Sigmoid colon (tissue), 7 donors: ENCODE results near the gene AP2A2. TPM values are rescaled to one million over a fixed set of nuclear protein-coding genes. Genes with fewer than 3 reads are reported as not detected.
A peak's percentile ranks its signal among the peaks of the same experiment; 100 is the strongest.

ENCODE experiments used
- DNase-seq: peaks from one replicate; pipeline ENCODE4 v3.0.0-alpha.2; 2019
- H3K27ac ChIP-seq, 4 donors: fragments of 200-600 bp; sonication (generic); one replicate each; pipeline ENCODE4 v1.5.1; 2016 to 2019; ENCODE audit warnings: mild to moderate bottlenecking in 1 of 4
- H3K27me3 ChIP-seq, 3 donors: fragments of 200-600 bp; sonication (generic); one replicate each; pipeline ENCODE4 v1.5.1; 2019; ENCODE audit warnings: mild to moderate bottlenecking in 1 of 3
- H3K36me3 ChIP-seq, 4 donors: fragments of 200-600 bp; sonication (generic); one replicate each; pipeline ENCODE4 v1.5.1; 2016 to 2019
- H3K4me1 ChIP-seq, 4 donors: fragments of 200-600 bp; sonication (generic); one replicate each; pipeline ENCODE4 v1.5.1; 2017 to 2019
- H3K4me3 ChIP-seq, 4 donors: fragments of 200-600 bp; sonication (generic); one replicate each; pipeline ENCODE4 v1.5.1; 2017 to 2019; ENCODE audit warnings: mild to moderate bottlenecking in 2 of 4, moderate library complexity in 1 of 4
- H3K9me3 ChIP-seq, 4 donors: fragments of 200-600 bp in 3 of 4; sonication (generic) in 3 of 4; one replicate each; pipeline versions ENCODE4 v1.5.1 to v1.6.1; 2013 to 2019
- CTCF ChIP-seq, 4 experiments: fragments of 450-650 bp in 3 of 4; fragments of 200-600 bp in 1 of 4; IDR thresholded peaks; one replicate each; pipeline ENCODE4 v1.5.1; 2016 to 2019; ENCODE audit warnings: antibody characterized with exemption in 4 of 4, mild to moderate bottlenecking in 3 of 4, moderate library complexity in 2 of 4
- EP300 ChIP-seq, 4 donors: sonication (generic); formaldehyde crosslinking; IDR thresholded peaks; one replicate each; pipeline ENCODE4 v1.6.1; 2017; ENCODE audit warnings: antibody characterized with exemption in 4 of 4
- POLR2A ChIP-seq, 2 donors: fragments of 450-650 bp; IDR thresholded peaks; one replicate each; pipeline ENCODE4 v1.6.1; 2016; ENCODE audit warnings: antibody characterized with exemption in 2 of 2, mild to moderate bottlenecking in 2 of 2, moderate library complexity in 2 of 2
- POLR2AphosphoS5 ChIP-seq, 4 donors: sonication (generic); formaldehyde crosslinking; IDR thresholded peaks; one replicate each; pipeline ENCODE4 v1.6.1; 2017; ENCODE audit warnings: antibody characterized with exemption in 4 of 4
- WGBS, 2 donors: extraction: QIAGEN DNeasy Blood & Tissue Kit; methylation state at CpG; one replicate each; pipeline ENCODE4 v1.1.7; 2013; 5-methylcytosine and 5-hydroxymethylcytosine counted together
- intact Hi-C: fragments of 100-400 bp; cut with DNase I; formaldehyde crosslinking; loops from one replicate; pipeline ENCODE4 v1.15.1; 2023
- polyA plus RNA-seq, 3 donors: library from polyadenylated mRNA; stranded (reverse); fragments of 200-250 nt; gene quantifications; one replicate each; pipeline ENCODE4 v1.2.3, GENCODE V29; 2013
- total RNA-seq, 4 donors: library from RNA; depleted of rRNA; stranded (reverse); fragments of >200 nt; gene quantifications; one replicate each; pipeline ENCODE4 v1.1.0, GENCODE V29; 2016
- donor health status: healthy with polysubstance abuse.
- donor health status: Bipolar disorder and iron deficiency.
- donor health status: healthy.

The AP2A2 gene
- total and polyA plus RNA-seq, 7 donors = 21.0 to 78.4 (median 47.0) TPM

GRCh38 chr11:990101-990500, 64.4 kb downstream of the AP2A2 start:
- H3K4me1 ChIP-seq = no peaks in the 10 kb centered on the region
- no peak for TF ChIP-seq POLR2AphosphoS5 (IDR thresholded peaks at IDR 0.05)
- TF ChIP-seq CTCF (IDR thresholded peaks at IDR 0.05) = no peak
- no peak for TF ChIP-seq POLR2A (IDR thresholded peaks at IDR 0.05)
- TF ChIP-seq EP300 (IDR thresholded peaks at IDR 0.05) = no peak
- H3K36me3 ChIP-seq = peaks cover 48 to 87% (median 80%) of the 10 kb centered on the region in 4 donors
- 90 to 93% methylated on average over 10 of the region's 10 CpGs for WGBS, 2 donors
- H3K27ac ChIP-seq = no peak overlapping the region
- no peaks in the 10 kb centered on the region for H3K27me3 ChIP-seq
- peak; percentile 63 for DNase-seq
- no peak overlapping the region for H3K4me3 ChIP-seq
- intact Hi-C loops = no loop called here
- no peaks in the 10 kb centered on the region for H3K9me3 ChIP-seq

GRCh38 chr11:991034-991433, 65.4 kb downstream of the AP2A2 start:
- H3K36me3 ChIP-seq = peaks cover 40 to 81% (median 73%) of the 10 kb centered on the region in 4 donors

GRCh38 chr11:991711-992307, 66.1 kb downstream of the AP2A2 start:
- Histone ChIP-seq H3K9me3 (no peaks in the 10 kb centered on the region), H3K36me3 (peaks cover 39 to 80% (median 66%) of the 10 kb centered on the region in 4 donors), H3K4me3 (no peak overlapping the region), H3K27ac (no peak overlapping the region), H3K27me3 (no peaks in the 10 kb centered on the region), H3K4me1 (no peaks in the 10 kb centered on the region)
- intact Hi-C loops = no loop called here
- no peak for DNase-seq
- TF ChIP-seq POLR2A (IDR thresholded peaks at IDR 0.05) (no peak), EP300 (IDR thresholded peaks at IDR 0.05) (no peak), POLR2AphosphoS5 (IDR thresholded peaks at IDR 0.05) (no peak), CTCF (IDR thresholded peaks at IDR 0.05) (no peak)
- WGBS, 2 donors = 84 to 85% methylated on average over 24 of the region's 24 CpGs

More at GRCh38 chr11:991034-991433, 65.4 kb downstream of the AP2A2 start:
- no peak overlapping the region for H3K4me3 ChIP-seq
- no peak for DNase-seq
- no peak overlapping the region for H3K27ac ChIP-seq
- H3K9me3 ChIP-seq = no peaks in the 10 kb centered on the region
- H3K4me1 ChIP-seq = no peaks in the 10 kb centered on the region
- TF ChIP-seq EP300 (IDR thresholded peaks at IDR 0.05) = no peak
- no peak for TF ChIP-seq POLR2AphosphoS5 (IDR thresholded peaks at IDR 0.05)
- no peak for TF ChIP-seq POLR2A (IDR thresholded peaks at IDR 0.05)
- TF ChIP-seq CTCF (IDR thresholded peaks at IDR 0.05) = no peak
- 90 to 92% methylated on average over 12 of the region's 12 CpGs for WGBS, 2 donors
- H3K27me3 ChIP-seq = no peaks in the 10 kb centered on the region
- intact Hi-C loops = no loop called here

- WGBS, 2 donors = 93 to 95% methylated on average over 16 of the region's 16 CpGs
- DNase-seq = no peak
- intact Hi-C loops = no loop called here
- no peaks in the 10 kb centered on the region for H3K27me3 ChIP-seq
- no peaks in the 10 kb centered on the region for H3K9me3 ChIP-seq
- TF ChIP-seq EP300 (IDR thresholded peaks at IDR 0.05) (no peak), CTCF (IDR thresholded peaks at IDR 0.05) (no peak), POLR2AphosphoS5 (IDR thresholded peaks at IDR 0.05) (no peak), POLR2A (IDR thresholded peaks at IDR 0.05) (no peak)
- peaks cover 36 to 79% (median 60%) of the 10 kb centered on the region in 4 donors for H3K36me3 ChIP-seq
- no peak overlapping the region for H3K4me3 ChIP-seq
- no peaks in the 10 kb centered on the region for H3K4me1 ChIP-seq
- H3K27ac ChIP-seq = no peak overlapping the region
These were observed 66.9 kb downstream of the AP2A2 start for GRCh38 chr11:992577-992976.
